HG02840 (cell line): ENCODE results near the gene HYLS1.
"Not testable (repeated sequence)": the region's sequence is repeated elsewhere in the genome, so short reads cannot be mapped to it uniquely, and the experiment has no call there.

ENCODE experiments used
- ATAC-seq: cut with Tn5 transposase; IDR thresholded peaks from one replicate; pipeline ENCODE4 v1.9.1; 2021; ENCODE audit warnings: mild to moderate bottlenecking, moderate library complexity, moderate number of reproducible peaks; ENCODE audit not compliant: unreplicated experiment, low FRiP score

HYLS1 gene

GRCh38 chr11:125902927-125903710, 15.7 kb downstream of the HYLS1 start, which contains the start of gene PUS3:
Gene PUS3 (minus strand): TSS chr11:125903206. CDS start chr11:125896284, 6,922 bp downstream.
- peak; percentile 95 for ATAC-seq

GRCh38 chr11:125903711-125904659, 16.5 kb downstream of the HYLS1 start, which contains the start of gene DDX25:
Gene DDX25 (plus strand): TSS chr11:125904508. CDS start chr11:125904518, 10 bp downstream.
- ATAC-seq, result no peak

- ATAC-seq, result no peak
Observed at GRCh38 chr11:125904678-125905077, 17.2 kb downstream of the HYLS1 start.

GRCh38 chr11:125910226-125910849, 22.9 kb downstream of the HYLS1 start:
- ATAC-seq, result no peak

GRCh38 chr11:125914601-125915000, 27.1 kb downstream of the HYLS1 start:
- ATAC-seq, result not testable (repeated sequence)

GRCh38 chr11:125916683-125917347, 29.3 kb downstream of the HYLS1 start:
- no peak for ATAC-seq

GRCh38 chr11:125918140-125918840, 30.8 kb downstream of the HYLS1 start:
- no peak for ATAC-seq

GRCh38 chr11:125921042-125921441, 33.6 kb downstream of the HYLS1 start:
- ATAC-seq, result no peak

- no peak for ATAC-seq
Observed at GRCh38 chr11:125922156-125922555, 34.7 kb downstream of the HYLS1 start.

GRCh38 chr11:125923012-125923579, 35.6 kb downstream of the HYLS1 start:
- ATAC-seq, result no peak

GRCh38 chr11:125923633-125924032, 36.2 kb downstream of the HYLS1 start:
- no peak for ATAC-seq

GRCh38 chr11:125924384-125925007, 37.0 kb downstream of the HYLS1 start:
- no peak for ATAC-seq

- no peak for ATAC-seq
Observed at GRCh38 chr11:125925247-125925740, 37.8 kb downstream of the HYLS1 start.

- ATAC-seq, result no peak
Observed at GRCh38 chr11:125925804-125926203, 38.3 kb downstream of the HYLS1 start.

- no peak for ATAC-seq
Observed at GRCh38 chr11:125926682-125927081, 39.2 kb downstream of the HYLS1 start.

GRCh38 chr11:125929445-125930075, 42.1 kb downstream of the HYLS1 start:
- ATAC-seq, result no peak

GRCh38 chr11:125930076-125930450, 42.6 kb downstream of the HYLS1 start:
- no peak for ATAC-seq

- ATAC-seq, result no peak
Observed at GRCh38 chr11:125931116-125931515, 43.6 kb downstream of the HYLS1 start.
